Spleen (tissue), 7 donors: ENCODE results near the gene PKHD1.

Experiments
- POLR2A ChIP-seq, 3 donors: fragments of 450-650 bp; IDR thresholded peaks; one replicate each; pipeline ENCODE4 v1.5.1; 2017; ENCODE audit warnings: antibody characterized with exemption in 3 of 3, mild to moderate bottlenecking in 1 of 3
- POLR2AphosphoS5 ChIP-seq, 3 donors: sonication (generic); formaldehyde crosslinking; IDR thresholded peaks; one replicate each; pipeline ENCODE4 v1.5.1; 2017; ENCODE audit warnings: antibody characterized with exemption in 3 of 3
- TF ChIP-seq, protein P1 (sequence below), 11 experiments: fragments of 200-600 bp in 7 of 11; fragments of 450-650 bp in 4 of 11; sonication (generic) in 4 of 11; IDR thresholded peaks in 8 of 11; conservative IDR thresholded peaks in 3 of 11; 1 replicate in 7 of 11; 2 replicates in 4 of 11; pipeline versions ENCODE4 v1.4.0 to v1.8.0; 2016 to 2021; ENCODE audit warnings: antibody characterized with exemption in 11 of 11, inconsistent platforms in 4 of 11, mild to moderate bottlenecking in 1 of 11
- donor health status: DM: no; HTN: no; CAD: no; lungs with moderate emphysema.
- donor health status: DM: no; HTN: no; CAD: no.
- donor health status: DM: no; HTN: no; CAD: no.

DNA sequence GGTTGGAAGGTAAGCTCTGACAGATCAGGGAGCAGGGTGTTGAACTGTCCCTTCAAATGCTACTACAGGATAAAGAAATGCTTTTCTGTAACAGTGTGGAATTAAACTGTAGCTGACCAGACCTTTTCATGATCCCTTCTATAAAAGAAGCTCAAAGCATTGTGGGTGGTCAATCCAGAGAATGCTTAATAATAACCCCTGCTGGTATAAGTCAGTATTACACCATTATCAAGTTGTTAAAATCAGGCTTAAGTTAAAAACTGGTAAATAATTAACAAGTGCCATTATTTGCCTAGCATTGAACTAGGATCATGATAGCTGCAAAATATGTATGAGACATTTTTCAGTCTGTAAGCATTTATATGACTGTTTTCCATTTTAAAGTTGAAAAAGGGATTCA, 468.9 kb downstream of the PKHD1 start:
- TF ChIP-seq POLR2AphosphoS5 (IDR thresholded peaks at IDR 0.05) (no peak), POLR2A (IDR thresholded peaks at IDR 0.05) (no peak)
- TF ChIP-seq, protein P1, sequence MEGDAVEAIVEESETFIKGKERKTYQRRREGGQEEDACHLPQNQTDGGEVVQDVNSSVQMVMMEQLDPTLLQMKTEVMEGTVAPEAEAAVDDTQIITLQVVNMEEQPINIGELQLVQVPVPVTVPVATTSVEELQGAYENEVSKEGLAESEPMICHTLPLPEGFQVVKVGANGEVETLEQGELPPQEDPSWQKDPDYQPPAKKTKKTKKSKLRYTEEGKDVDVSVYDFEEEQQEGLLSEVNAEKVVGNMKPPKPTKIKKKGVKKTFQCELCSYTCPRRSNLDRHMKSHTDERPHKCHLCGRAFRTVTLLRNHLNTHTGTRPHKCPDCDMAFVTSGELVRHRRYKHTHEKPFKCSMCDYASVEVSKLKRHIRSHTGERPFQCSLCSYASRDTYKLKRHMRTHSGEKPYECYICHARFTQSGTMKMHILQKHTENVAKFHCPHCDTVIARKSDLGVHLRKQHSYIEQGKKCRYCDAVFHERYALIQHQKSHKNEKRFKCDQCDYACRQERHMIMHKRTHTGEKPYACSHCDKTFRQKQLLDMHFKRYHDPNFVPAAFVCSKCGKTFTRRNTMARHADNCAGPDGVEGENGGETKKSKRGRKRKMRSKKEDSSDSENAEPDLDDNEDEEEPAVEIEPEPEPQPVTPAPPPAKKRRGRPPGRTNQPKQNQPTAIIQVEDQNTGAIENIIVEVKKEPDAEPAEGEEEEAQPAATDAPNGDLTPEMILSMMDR (IDR thresholded peaks at IDR 0.05 in 8 of 11, conservative IDR thresholded peaks at IDR 0.05 in 3 of 11): peak in 4 of 11 experiments; percentile 19 to 34 (median 27)
